Measurements from ENCODE around the gene GPBP1. TPM values are rescaled to one million over a fixed set of nuclear protein-coding genes. Genes with fewer than 3 reads are reported as not detected.

Gene GPBP1
- total and polyA plus RNA-seq, 9 of the 15 experiments (the other 6 are each of a cell fraction or from before 2014, with no cell fraction given), result 31.0 to 109 (median 68.4) TPM

DNA sequence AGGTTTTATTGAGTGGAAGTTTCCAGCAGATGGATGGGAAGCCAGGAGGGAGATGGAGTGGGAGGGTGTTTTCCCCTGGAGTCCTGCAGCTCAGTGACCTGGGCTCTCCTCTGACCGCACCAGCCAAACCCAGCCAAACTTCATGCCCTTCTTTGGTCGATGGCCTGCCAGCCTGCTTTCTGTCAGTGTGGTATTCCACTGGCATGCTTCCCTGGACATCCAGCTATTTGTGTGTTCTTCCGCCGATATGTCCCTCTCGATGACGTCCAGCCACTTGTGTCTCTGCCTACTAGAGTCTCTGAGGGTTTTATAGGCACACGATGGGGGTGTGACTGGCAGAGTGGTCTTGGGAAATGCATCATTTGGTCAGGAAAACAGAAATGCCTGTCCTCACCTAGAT is 33.8 kb downstream of the GPBP1 start (continued):
- TF ChIP-seq, protein P1, sequence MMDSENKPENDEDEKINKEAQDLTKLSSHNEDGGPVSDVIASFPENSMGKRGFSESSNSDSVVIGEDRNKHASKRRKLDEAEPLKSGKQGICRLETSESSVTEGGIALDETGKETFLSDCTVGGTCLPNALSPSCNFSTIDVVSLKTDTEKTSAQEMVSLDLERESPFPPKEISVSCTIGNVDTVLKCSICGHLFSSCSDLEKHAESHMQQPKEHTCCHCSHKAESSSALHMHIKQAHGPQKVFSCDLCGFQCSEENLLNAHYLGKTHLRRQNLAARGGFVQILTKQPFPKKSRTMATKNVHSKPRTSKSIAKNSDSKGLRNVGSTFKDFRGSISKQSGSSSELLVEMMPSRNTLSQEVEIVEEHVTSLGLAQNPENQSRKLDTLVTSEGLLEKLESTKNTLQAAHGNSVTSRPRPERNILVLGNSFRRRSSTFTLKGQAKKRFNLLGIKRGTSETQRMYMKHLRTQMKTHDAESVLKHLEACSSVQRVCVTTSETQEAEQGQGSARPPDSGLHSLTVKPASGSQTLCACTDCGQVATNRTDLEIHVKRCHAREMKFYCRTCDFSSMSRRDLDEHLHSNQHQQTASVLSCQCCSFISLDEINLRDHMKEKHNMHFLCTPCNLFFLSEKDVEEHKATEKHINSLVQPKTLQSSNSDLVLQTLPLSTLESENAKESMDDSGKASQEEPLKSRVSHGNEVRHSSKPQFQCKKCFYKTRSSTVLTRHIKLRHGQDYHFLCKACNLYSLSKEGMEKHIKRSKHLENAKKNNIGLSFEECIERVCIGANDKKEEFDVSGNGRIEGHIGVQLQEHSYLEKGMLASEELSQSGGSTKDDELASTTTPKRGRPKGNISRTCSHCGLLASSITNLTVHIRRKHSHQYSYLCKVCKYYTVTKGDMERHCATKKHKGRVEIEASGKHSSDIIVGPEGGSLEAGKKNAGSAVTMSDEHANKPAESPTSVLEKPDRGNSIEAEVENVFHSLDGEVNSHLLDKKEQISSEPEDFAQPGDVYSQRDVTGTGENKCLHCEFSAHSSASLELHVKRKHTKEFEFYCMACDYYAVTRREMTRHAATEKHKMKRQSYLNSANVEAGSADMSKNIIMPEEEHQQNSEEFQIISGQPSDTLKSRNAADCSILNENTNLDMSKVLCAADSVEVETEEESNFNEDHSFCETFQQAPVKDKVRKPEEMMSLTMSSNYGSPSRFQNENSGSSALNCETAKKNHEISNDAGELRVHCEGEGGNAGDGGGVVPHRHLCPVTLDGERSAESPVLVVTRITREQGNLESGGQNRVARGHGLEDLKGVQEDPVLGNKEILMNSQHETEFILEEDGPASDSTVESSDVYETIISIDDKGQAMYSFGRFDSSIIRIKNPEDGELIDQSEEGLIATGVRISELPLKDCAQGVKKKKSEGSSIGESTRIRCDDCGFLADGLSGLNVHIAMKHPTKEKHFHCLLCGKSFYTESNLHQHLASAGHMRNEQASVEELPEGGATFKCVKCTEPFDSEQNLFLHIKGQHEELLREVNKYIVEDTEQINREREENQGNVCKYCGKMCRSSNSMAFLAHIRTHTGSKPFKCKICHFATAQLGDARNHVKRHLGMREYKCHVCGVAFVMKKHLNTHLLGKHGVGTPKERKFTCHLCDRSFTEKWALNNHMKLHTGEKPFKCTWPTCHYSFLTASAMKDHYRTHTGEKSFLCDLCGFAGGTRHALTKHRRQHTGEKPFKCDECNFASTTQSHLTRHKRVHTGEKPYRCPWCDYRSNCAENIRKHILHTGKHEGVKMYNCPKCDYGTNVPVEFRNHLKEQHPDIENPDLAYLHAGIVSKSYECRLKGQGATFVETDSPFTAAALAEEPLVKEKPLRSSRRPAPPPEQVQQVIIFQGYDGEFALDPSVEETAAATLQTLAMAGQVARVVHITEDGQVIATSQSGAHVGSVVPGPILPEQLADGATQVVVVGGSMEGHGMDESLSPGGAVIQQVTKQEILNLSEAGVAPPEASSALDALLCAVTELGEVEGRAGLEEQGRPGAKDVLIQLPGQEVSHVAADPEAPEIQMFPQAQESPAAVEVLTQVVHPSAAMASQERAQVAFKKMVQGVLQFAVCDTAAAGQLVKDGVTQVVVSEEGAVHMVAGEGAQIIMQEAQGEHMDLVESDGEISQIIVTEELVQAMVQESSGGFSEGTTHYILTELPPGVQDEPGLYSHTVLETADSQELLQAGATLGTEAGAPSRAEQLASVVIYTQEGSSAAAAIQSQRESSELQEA (IDR thresholded peaks at IDR 0.05; ENCODE audit: low read depth), result no peak
- TF ChIP-seq, protein P2, sequence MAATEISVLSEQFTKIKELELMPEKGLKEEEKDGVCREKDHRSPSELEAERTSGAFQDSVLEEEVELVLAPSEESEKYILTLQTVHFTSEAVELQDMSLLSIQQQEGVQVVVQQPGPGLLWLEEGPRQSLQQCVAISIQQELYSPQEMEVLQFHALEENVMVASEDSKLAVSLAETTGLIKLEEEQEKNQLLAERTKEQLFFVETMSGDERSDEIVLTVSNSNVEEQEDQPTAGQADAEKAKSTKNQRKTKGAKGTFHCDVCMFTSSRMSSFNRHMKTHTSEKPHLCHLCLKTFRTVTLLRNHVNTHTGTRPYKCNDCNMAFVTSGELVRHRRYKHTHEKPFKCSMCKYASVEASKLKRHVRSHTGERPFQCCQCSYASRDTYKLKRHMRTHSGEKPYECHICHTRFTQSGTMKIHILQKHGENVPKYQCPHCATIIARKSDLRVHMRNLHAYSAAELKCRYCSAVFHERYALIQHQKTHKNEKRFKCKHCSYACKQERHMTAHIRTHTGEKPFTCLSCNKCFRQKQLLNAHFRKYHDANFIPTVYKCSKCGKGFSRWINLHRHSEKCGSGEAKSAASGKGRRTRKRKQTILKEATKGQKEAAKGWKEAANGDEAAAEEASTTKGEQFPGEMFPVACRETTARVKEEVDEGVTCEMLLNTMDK (IDR thresholded peaks at IDR 0.05; ENCODE audit: borderline replicate concordance, insufficient read depth, low read depth, low read length, poor library complexity, severe bottlenecking), result no peak
- TF ChIP-seq, protein P3, sequence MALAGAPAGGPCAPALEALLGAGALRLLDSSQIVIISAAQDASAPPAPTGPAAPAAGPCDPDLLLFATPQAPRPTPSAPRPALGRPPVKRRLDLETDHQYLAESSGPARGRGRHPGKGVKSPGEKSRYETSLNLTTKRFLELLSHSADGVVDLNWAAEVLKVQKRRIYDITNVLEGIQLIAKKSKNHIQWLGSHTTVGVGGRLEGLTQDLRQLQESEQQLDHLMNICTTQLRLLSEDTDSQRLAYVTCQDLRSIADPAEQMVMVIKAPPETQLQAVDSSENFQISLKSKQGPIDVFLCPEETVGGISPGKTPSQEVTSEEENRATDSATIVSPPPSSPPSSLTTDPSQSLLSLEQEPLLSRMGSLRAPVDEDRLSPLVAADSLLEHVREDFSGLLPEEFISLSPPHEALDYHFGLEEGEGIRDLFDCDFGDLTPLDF (CRISPR knock-in tag; IDR thresholded peaks at IDR 0.05), result no peak
- no peak for TF ChIP-seq KLF13 (tag; IDR thresholded peaks at IDR 0.05; ENCODE audit: borderline replicate concordance, low read depth)
- no peak for TF ChIP-seq THRAP3 (IDR thresholded peaks at IDR 0.05; ENCODE audit: borderline replicate concordance)
- TF ChIP-seq RBM15 (IDR thresholded peaks at IDR 0.05; ENCODE audit: insufficient read depth, low read length), result no peak
- TF ChIP-seq PYGO2 (tag; IDR thresholded peaks at IDR 0.05), result no peak
- TF ChIP-seq, protein P4, sequence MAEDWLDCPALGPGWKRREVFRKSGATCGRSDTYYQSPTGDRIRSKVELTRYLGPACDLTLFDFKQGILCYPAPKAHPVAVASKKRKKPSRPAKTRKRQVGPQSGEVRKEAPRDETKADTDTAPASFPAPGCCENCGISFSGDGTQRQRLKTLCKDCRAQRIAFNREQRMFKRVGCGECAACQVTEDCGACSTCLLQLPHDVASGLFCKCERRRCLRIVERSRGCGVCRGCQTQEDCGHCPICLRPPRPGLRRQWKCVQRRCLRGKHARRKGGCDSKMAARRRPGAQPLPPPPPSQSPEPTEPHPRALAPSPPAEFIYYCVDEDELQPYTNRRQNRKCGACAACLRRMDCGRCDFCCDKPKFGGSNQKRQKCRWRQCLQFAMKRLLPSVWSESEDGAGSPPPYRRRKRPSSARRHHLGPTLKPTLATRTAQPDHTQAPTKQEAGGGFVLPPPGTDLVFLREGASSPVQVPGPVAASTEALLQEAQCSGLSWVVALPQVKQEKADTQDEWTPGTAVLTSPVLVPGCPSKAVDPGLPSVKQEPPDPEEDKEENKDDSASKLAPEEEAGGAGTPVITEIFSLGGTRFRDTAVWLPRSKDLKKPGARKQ (CRISPR knock-in tag; IDR thresholded peaks at IDR 0.05), result no peak
- TF ChIP-seq MECOM (CRISPR knock-in tag; IDR thresholded peaks at IDR 0.05), result no peak
